Measurements from ENCODE around the gene CST7. TPM values are rescaled to one million over a fixed set of nuclear protein-coding genes. Genes with fewer than 3 reads are reported as not detected.

CST7 gene, protein sequence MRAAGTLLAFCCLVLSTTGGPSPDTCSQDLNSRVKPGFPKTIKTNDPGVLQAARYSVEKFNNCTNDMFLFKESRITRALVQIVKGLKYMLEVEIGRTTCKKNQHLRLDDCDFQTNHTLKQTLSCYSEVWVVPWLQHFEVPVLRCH
- not detected for total RNA-seq (ENCODE audit: unreplicated experiment)
- long read RNA-seq, result 0 reads

DNA sequence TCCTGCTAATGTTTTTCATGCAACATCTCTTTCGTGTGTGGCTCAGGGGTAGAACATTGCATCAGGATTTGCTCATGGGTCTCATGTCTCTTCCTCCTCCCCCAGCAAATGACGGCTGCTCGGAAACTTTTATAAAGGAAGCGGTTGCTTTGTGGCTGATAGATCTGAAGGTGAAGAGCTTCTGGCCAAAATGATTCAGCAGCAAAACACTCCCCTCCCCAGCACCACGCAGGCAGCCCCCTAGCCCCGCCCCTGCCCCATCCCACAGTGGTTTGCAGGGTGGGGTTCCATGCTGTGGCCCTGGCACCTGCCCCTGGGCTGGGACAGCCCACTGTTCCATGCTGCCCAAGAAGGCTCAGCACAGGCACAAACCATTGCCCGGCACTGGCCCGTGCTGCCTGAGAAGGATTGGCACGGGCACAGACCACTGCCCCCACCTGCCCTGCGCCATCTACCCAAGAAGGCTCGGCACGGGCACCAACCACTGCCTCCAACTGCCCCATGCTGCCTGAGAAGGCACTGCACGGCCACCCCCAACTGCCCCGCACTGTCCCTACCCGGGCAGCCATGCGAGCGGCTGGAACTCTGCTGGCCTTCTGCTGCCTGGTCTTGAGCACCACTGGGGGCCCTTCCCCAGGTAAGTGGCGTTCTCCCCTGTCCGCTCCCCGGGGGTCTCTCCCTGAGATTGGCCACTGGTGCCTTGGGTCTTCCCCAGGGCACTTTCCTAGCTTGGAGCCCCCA, at the start of gene CST7:
TSS of gene CST7 (plus strand) at position 331 of the 741 bp plus-strand sequence. CDS start at position 568, 237 bp downstream.
- TF ChIP-seq, protein P1, sequence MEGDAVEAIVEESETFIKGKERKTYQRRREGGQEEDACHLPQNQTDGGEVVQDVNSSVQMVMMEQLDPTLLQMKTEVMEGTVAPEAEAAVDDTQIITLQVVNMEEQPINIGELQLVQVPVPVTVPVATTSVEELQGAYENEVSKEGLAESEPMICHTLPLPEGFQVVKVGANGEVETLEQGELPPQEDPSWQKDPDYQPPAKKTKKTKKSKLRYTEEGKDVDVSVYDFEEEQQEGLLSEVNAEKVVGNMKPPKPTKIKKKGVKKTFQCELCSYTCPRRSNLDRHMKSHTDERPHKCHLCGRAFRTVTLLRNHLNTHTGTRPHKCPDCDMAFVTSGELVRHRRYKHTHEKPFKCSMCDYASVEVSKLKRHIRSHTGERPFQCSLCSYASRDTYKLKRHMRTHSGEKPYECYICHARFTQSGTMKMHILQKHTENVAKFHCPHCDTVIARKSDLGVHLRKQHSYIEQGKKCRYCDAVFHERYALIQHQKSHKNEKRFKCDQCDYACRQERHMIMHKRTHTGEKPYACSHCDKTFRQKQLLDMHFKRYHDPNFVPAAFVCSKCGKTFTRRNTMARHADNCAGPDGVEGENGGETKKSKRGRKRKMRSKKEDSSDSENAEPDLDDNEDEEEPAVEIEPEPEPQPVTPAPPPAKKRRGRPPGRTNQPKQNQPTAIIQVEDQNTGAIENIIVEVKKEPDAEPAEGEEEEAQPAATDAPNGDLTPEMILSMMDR (IDR thresholded peaks at IDR 0.05; ENCODE audit: partially characterized antibody, unreplicated experiment), result no peak
- no peak for DNase-seq
- Mint-ChIP-seq H3K4me3 (ENCODE audit: unreplicated experiment) (no peak within 1 kb of the TSS), H3K27ac (ENCODE audit: unreplicated experiment) (no peak within 1 kb of the TSS), H3K27me3 (ENCODE audit: unreplicated experiment) (peaks cover 3% of the 10 kb centered on the region), H3K9me3 (ENCODE audit: unreplicated experiment) (peaks cover 11% of the 10 kb centered on the region), H3K36me3 (ENCODE audit: unreplicated experiment) (peaks cover 25% of the 10 kb centered on the region), H3K4me1 (ENCODE audit: low read depth, unreplicated experiment) (peaks cover 13% of the 10 kb centered on the region)

DNA sequence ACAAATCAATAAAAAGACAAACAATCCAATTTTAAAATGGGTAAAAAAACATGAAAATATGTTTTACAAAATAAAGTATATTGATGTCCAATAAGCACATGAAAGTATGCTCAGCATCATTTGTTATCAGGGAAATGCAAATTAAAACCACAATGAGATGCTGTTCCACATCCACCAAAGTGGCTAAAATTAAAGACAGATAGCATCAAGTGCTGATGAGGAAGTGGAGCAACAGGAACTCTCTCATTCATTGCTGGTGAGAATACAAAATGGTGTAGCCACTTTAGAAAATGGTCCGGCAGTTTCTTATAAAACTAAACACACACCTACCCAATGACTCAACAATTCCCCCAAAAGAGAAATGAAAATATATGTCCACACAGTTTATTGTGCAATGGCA, 42.3 kb upstream of the CST7 start:
- Mint-ChIP-seq H3K27ac (ENCODE audit: unreplicated experiment) (no peak overlapping the region), H3K36me3 (ENCODE audit: unreplicated experiment) (peaks cover 4% of the 10 kb centered on the region), H3K4me3 (ENCODE audit: unreplicated experiment) (no peak overlapping the region), H3K27me3 (ENCODE audit: unreplicated experiment) (peaks cover 2% of the 10 kb centered on the region), H3K9me3 (ENCODE audit: unreplicated experiment) (no peaks in the 10 kb centered on the region), H3K4me1 (ENCODE audit: low read depth, unreplicated experiment) (no peaks in the 10 kb centered on the region)
- DNase-seq, result no peak
- TF ChIP-seq, protein P1 (IDR thresholded peaks at IDR 0.05; ENCODE audit: partially characterized antibody, unreplicated experiment), result no peak

DNA sequence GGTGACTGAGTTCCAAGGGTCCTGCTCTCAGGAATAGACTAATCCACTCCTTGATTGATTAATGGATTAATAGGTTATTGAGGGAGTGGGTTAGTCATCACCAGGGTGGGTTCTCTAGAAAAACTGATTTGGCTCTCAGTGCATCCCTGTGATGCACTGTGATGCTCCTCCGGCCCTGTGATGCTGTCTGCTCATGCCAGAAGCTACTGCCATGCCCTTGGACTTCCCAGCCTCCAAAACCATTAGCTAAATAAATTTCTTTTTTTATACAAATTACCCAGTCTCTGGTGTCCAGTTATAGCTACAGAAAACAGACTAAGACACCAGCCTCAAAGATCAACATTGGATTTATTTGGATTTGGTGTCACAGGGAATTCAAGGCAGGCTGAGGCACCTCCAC, 40.4 kb upstream of the CST7 start:
- Mint-ChIP-seq H3K4me3 (ENCODE audit: unreplicated experiment) (no peak overlapping the region), H3K27ac (ENCODE audit: unreplicated experiment) (no peak overlapping the region), H3K9me3 (ENCODE audit: unreplicated experiment) (no peaks in the 10 kb centered on the region), H3K36me3 (ENCODE audit: unreplicated experiment) (peaks cover 4% of the 10 kb centered on the region), H3K4me1 (ENCODE audit: low read depth, unreplicated experiment) (no peaks in the 10 kb centered on the region), H3K27me3 (ENCODE audit: unreplicated experiment) (peaks cover 2% of the 10 kb centered on the region)
- TF ChIP-seq, protein P1 (IDR thresholded peaks at IDR 0.05; ENCODE audit: partially characterized antibody, unreplicated experiment), result no peak
- no peak for DNase-seq

DNA sequence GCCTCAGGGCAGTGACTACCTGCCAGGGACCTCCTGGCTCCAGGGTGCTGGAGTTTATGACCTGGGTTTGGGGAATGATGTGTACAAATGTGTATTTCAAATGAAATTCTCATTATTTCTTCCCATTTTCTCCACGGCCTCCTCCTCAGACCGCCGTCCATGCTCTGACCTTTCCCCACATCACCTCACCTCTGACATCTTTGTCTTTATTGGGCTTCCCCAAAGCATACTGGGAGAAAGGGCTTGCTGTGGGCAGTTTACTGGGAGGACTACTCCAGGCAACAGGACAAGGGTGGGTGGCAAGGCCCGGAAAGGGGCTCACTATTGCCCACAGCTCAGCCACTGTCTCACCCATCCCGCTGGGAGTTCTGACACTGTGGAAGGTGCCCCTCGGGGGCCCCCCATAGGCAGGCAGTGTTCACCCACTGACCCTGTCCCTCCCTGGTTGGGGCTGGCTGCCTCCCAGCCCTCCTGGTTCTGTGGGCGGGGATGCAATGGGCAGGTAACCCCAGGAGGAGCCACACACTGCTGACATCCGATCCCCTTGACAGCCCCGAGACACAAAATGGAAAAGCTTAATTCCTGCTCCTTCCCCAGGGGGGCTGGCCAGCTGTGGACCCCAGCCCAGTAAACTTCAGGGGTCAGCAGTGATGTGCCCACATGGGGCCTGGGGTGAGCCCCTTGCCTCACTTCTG, 39.8 kb upstream of the CST7 start:
- Mint-ChIP-seq H3K4me1 (ENCODE audit: low read depth, unreplicated experiment) (no peaks in the 10 kb centered on the region), H3K9me3 (ENCODE audit: unreplicated experiment) (no peaks in the 10 kb centered on the region), H3K36me3 (ENCODE audit: unreplicated experiment) (peaks cover 4% of the 10 kb centered on the region), H3K4me3 (ENCODE audit: unreplicated experiment) (no peak overlapping the region), H3K27ac (ENCODE audit: unreplicated experiment) (no peak overlapping the region), H3K27me3 (ENCODE audit: unreplicated experiment) (peaks cover 2% of the 10 kb centered on the region)
- no peak for DNase-seq
- TF ChIP-seq, protein P1 (IDR thresholded peaks at IDR 0.05; ENCODE audit: partially characterized antibody, unreplicated experiment), result no peak

Data from glutamatergic neuron (in vitro differentiated cells).